ENCODE measurements around the gene EIF3M.

- TF ChIP-seq CTCF (IDR thresholded peaks at IDR 0.05), result no peak
- no peak for TF ChIP-seq POLR2A (IDR thresholded peaks at IDR 0.05)
These were observed 31.8 kb downstream of the EIF3M start for GRCh38 chr11:32615422-32615821.
